WTC11 (cell line): ENCODE results near the gene CAPN14. TPM values are rescaled to one million over a fixed set of nuclear protein-coding genes. Genes with fewer than 3 reads are reported as not detected.

Experiments used
- ATAC-seq: fragments of 200-7000 bp; cut with Tn5 transposase; 2 replicates; pipeline ENCODE4 v1.10.0; 2021; ENCODE audit warnings: mild to moderate bottlenecking, moderate library complexity
- CTCF ChIA-PET: fragments of 300-600 bp; sonication (Branson Sonifier 250); formaldehyde crosslinking; loops from one replicate; lab custom pipeline; 2021; ENCODE audit warnings: antibody characterized with exemption; lab: Charles Lee
- POLR2A ChIA-PET: fragments of 350-600 bp; sonication (Branson Sonifier 250); formaldehyde crosslinking; loops from one replicate; lab custom pipeline; 2021; ENCODE audit warnings: antibody characterized with exemption; lab: Charles Lee
- DNase-seq: peaks from one replicate; pipeline ENCODE4 v3.0.0; 2021; ENCODE audit warnings: low spot score
- H3K27ac Mint-ChIP-seq: 2 replicates; pipeline ENCODE4 v1.8.0; 2021; ENCODE audit warnings: mixed read lengths
- H3K27me3 Mint-ChIP-seq: 2 replicates; pipeline ENCODE4 v1.8.0; 2021; ENCODE audit warnings: low read depth, mild to moderate bottlenecking, moderate library complexity, mixed read lengths
- H3K36me3 Mint-ChIP-seq: 2 replicates; pipeline ENCODE4 v1.8.0; 2021; ENCODE audit warnings: mixed read lengths
- H3K4me1 Mint-ChIP-seq: 2 replicates; pipeline ENCODE4 v1.8.0; 2022; ENCODE audit warnings: mixed read lengths
- H3K4me3 Mint-ChIP-seq: 2 replicates; pipeline ENCODE4 v1.8.0; 2021; ENCODE audit warnings: mild to moderate bottlenecking, moderate library complexity, mixed read lengths
- H3K9me3 Mint-ChIP-seq: 2 replicates; pipeline ENCODE4 v1.8.0; 2021; ENCODE audit warnings: mixed read lengths
- ATF1 ChIP-seq: sonication (generic); formaldehyde crosslinking; IDR thresholded peaks from 2 replicates; pipeline ENCODE4 v1.8.1; 2023; ENCODE audit warnings: mild to moderate bottlenecking, moderate library complexity, missing genetic modification reagents
- ELF4 ChIP-seq: sonication (generic); formaldehyde crosslinking; IDR thresholded peaks from 2 replicates; pipeline ENCODE4 v1.8.1; 2022; ENCODE audit warnings: low read depth, mild to moderate bottlenecking, moderate library complexity, missing genetic modification reagents
- GRHL2 ChIP-seq: fragments of 250-450 bp; sonication (Bioruptor Pico); IDR thresholded peaks from 2 replicates; pipeline ENCODE4 v1.8.0; 2022; ENCODE audit warnings: mild to moderate bottlenecking, moderate library complexity; ENCODE audit not compliant: insufficient replicate concordance, severe bottlenecking
- IRF2 ChIP-seq: sonication (generic); formaldehyde crosslinking; IDR thresholded peaks from 2 replicates; pipeline ENCODE4 v1.8.0; 2022; ENCODE audit warnings: low read depth, missing genetic modification reagents, borderline replicate concordance
- KAT7 ChIP-seq: sonication (generic); formaldehyde crosslinking; IDR thresholded peaks from 2 replicates; pipeline ENCODE4 v1.8.1; 2023; ENCODE audit warnings: missing genetic modification reagents, mild to moderate bottlenecking, borderline replicate concordance
- NR3C1 ChIP-seq: sonication (generic); formaldehyde crosslinking; conservative IDR thresholded peaks from 2 replicates; pipeline ENCODE4 v1.8.1; 2023; ENCODE audit warnings: low read depth, mild to moderate bottlenecking, missing genetic modification reagents
- TEAD1 ChIP-seq: sonication (generic); formaldehyde crosslinking; IDR thresholded peaks from 2 replicates; pipeline ENCODE4 v1.8.0; 2022; ENCODE audit warnings: mild to moderate bottlenecking, missing genetic modification reagents
- TP53 ChIP-seq: sonication (generic); formaldehyde crosslinking; IDR thresholded peaks from 2 replicates; pipeline ENCODE4 v1.8.1; 2023; ENCODE audit warnings: mild to moderate bottlenecking, missing genetic modification reagents
- ZNF121 ChIP-seq: sonication (generic); formaldehyde crosslinking; IDR thresholded peaks from 2 replicates; pipeline ENCODE4 v1.8.0; 2023; ENCODE audit warnings: missing genetic modification reagents
- ZNF138 ChIP-seq: sonication (generic); formaldehyde crosslinking; conservative IDR thresholded peaks from 2 replicates; pipeline ENCODE4 v1.8.1; 2022; ENCODE audit warnings: mild to moderate bottlenecking, moderate library complexity, missing genetic modification reagents
- ZNF423 ChIP-seq: fragments of 250-450 bp; sonication (Bioruptor Pico); IDR thresholded peaks from 2 replicates; pipeline ENCODE4 v2.1.2; 2022; ENCODE audit warnings: mild to moderate bottlenecking, moderate library complexity
- total RNA-seq: library from RNA; stranded (reverse); gene quantifications from 3 replicates; pipeline ENCODE4 v1.2.3, GENCODE V29; 2021
- TF ChIP-seq, protein P1 (sequence below): sonication (generic); formaldehyde crosslinking; IDR thresholded peaks from 2 replicates; pipeline ENCODE4 v1.8.0; 2022; ENCODE audit warnings: mild to moderate bottlenecking, missing genetic modification reagents
- TF ChIP-seq, protein P2 (sequence below): sonication (generic); formaldehyde crosslinking; IDR thresholded peaks from 2 replicates; pipeline ENCODE4 v1.8.1; 2023; ENCODE audit warnings: mild to moderate bottlenecking, missing genetic modification reagents
- TF ChIP-seq, protein P3 (sequence below): sonication (generic); formaldehyde crosslinking; IDR thresholded peaks from 2 replicates; pipeline ENCODE4 v1.8.1; 2023; ENCODE audit warnings: mild to moderate bottlenecking, missing genetic modification reagents, borderline replicate concordance

Gene CAPN14
- total RNA-seq, 1 experiment from 2014 or later = 0.11 TPM

DNA sequence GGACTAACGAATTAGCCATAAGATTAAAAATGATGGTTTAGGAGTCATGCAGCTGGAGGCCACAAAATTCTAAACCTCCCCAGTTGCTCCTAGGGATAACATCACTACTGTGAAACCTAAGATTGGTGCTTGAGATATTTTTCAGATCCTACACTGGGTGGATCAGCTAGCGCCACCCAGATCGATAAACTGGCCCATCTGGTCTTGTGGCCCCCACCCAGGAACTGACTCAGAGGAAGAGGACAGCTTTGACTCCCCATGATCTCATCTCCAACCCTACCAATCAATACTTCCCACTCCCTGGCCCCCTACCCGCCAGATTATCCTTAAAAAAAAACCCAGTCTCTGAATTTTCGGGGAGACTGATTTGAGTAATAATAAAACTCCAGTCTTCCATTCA, 84.5 kb downstream of the CAPN14 start (continued):
- no peak for TF ChIP-seq IRF2 (CRISPR knock-in tag)

DNA sequence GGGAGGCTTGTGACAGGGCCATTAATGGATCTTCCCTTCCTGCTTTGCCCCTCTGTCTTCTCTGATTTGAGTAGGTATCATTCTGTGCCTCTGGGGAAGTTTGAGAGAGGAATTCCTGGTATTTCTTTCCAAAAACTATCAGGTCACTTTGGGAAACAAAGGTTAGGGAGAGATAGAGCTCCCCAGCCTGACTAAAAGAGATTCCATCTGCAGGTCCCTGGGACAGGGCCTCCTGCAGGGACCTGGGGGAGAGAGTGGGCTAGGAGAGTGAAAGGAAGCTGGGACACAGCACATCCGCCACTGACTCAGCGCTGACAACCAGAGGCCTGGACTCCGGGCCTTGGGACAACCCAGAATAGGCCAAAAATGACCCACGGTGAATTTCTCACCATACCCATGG, 85.4 kb downstream of the CAPN14 start:
- H3K4me1 Mint-ChIP-seq = peaks cover 65% of the 10 kb centered on the region
- H3K27ac Mint-ChIP-seq = peak overlapping the region; percentile 40; the same call in 1 of the 2 replicates
- peaks cover 26% of the 10 kb centered on the region for H3K27me3 Mint-ChIP-seq
- ATAC-seq (peak; percentile 80), DNase-seq (no peak)
- no peaks in the 10 kb centered on the region for H3K9me3 Mint-ChIP-seq
- no peaks in the 10 kb centered on the region for H3K36me3 Mint-ChIP-seq
- CTCF ChIA-PET = interaction anchor here (0.7 to 2.3 kb wide), 6 partner anchors 42 to 967 kb away, joined by 3 to 9 read pairs (median 3); partner anchors contain the start of gene EHD3
- TF ChIP-seq ELF4 (CRISPR knock-in tag) (no peak), GRHL2 (CRISPR knock-in tag) (no peak), ATF1 (CRISPR knock-in tag) (no peak)
- TF ChIP-seq, protein P1, sequence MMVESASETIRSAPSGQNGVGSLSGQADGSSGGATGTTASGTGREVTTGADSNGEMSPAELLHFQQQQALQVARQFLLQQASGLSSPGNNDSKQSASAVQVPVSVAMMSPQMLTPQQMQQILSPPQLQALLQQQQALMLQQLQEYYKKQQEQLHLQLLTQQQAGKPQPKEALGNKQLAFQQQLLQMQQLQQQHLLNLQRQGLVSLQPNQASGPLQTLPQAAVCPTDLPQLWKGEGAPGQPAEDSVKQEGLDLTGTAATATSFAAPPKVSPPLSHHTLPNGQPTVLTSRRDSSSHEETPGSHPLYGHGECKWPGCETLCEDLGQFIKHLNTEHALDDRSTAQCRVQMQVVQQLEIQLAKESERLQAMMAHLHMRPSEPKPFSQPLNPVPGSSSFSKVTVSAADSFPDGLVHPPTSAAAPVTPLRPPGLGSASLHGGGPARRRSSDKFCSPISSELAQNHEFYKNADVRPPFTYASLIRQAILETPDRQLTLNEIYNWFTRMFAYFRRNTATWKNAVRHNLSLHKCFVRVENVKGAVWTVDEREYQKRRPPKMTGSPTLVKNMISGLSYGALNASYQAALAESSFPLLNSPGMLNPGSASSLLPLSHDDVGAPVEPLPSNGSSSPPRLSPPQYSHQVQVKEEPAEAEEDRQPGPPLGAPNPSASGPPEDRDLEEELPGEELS (CRISPR knock-in tag) = no peak
- no peak overlapping the region for H3K4me3 Mint-ChIP-seq
- POLR2A ChIA-PET = no interaction called here

DNA sequence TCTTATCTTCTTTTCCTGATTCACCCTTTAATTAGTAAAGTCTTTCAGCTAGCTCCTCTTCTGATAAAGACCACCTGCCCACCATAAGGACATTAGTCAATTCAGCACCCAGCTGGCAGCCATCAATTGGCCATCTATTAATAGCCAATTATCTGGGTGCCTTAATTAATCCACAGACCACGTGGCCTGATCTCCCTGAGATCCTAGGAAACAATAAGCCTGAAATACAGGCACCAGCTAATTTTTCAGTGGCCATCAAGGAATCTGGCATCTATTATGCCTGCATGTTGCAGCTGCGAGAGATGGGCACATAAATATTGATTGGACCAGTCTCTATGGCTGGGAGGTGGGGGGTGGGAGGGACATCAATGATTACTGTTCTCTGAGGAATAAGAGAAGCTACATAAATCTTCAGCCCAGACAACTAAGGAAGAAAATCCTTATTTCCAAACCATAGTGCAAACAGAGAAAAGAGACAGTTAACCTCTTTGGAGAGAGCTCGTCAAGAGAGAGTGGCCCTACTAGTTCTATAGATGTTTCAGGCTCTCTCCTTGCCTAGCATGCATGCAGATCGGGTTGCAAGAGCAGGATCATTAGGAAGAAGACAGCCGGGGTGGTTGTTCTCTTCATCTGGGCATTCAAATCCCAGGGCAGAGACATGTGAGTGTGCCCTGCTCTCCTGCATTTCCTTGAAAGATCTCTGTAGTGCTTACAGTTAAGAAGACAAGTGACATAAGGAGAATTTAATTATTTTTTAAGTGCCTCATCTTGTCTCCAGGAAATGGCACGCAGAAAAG, 87.7 kb downstream of the CAPN14 start:
- ChIA-PET CTCF (interaction anchor here (0.7 to 2.9 kb wide), 8 partner anchors 9 to 418 kb away, joined by 3 to 14 read pairs (median 4); partner anchors contain the start of gene GALNT14), POLR2A (no interaction called here)
- TF ChIP-seq ZNF121 (CRISPR knock-in tag) (no peak), KAT7 (CRISPR knock-in tag) (no peak), ZNF423 (no peak), TEAD1 (CRISPR knock-in tag) (no peak), ZNF138 (CRISPR knock-in tag) (no peak), NR3C1 (CRISPR knock-in tag) (no peak)
- ATAC-seq (peak; percentile 28), DNase-seq (no peak)
- Mint-ChIP-seq H3K9me3 (no peaks in the 10 kb centered on the region), H3K4me3 (no peak overlapping the region), H3K4me1 (peaks cover 49% of the 10 kb centered on the region), H3K27ac (no peak overlapping the region), H3K27me3 (peaks cover 4% of the 10 kb centered on the region), H3K36me3 (no peaks in the 10 kb centered on the region)

DNA sequence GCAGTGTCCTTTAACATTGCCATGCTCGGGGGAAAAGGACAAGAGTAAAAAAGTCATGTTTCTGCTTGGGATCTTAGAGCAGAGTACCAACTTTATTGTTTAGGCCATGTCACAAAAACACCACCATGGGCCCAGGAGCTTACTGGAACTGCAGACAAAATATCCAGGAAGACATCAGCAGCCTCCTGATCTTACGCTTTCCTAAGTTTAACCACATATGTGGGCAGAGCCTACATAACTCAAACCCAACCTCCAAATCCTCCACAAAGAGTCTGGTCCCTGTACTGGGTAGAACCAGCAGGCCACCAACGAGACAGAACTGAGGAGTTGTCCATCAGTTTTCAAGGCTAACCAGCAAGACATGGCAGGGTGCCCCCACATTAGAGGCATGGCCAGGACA, 89.4 kb downstream of the CAPN14 start:
- ATAC-seq = no peak

More for the DNA sequence above, 89.4 kb downstream of the CAPN14 start:
- H3K4me3 Mint-ChIP-seq = no peak overlapping the region
- TF ChIP-seq TP53 (CRISPR knock-in tag) = no peak
- TF ChIP-seq, protein P2, sequence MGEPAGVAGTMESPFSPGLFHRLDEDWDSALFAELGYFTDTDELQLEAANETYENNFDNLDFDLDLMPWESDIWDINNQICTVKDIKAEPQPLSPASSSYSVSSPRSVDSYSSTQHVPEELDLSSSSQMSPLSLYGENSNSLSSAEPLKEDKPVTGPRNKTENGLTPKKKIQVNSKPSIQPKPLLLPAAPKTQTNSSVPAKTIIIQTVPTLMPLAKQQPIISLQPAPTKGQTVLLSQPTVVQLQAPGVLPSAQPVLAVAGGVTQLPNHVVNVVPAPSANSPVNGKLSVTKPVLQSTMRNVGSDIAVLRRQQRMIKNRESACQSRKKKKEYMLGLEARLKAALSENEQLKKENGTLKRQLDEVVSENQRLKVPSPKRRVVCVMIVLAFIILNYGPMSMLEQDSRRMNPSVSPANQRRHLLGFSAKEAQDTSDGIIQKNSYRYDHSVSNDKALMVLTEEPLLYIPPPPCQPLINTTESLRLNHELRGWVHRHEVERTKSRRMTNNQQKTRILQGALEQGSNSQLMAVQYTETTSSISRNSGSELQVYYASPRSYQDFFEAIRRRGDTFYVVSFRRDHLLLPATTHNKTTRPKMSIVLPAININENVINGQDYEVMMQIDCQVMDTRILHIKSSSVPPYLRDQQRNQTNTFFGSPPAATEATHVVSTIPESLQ (CRISPR knock-in tag) = no peak
- TF ChIP-seq, protein P3, sequence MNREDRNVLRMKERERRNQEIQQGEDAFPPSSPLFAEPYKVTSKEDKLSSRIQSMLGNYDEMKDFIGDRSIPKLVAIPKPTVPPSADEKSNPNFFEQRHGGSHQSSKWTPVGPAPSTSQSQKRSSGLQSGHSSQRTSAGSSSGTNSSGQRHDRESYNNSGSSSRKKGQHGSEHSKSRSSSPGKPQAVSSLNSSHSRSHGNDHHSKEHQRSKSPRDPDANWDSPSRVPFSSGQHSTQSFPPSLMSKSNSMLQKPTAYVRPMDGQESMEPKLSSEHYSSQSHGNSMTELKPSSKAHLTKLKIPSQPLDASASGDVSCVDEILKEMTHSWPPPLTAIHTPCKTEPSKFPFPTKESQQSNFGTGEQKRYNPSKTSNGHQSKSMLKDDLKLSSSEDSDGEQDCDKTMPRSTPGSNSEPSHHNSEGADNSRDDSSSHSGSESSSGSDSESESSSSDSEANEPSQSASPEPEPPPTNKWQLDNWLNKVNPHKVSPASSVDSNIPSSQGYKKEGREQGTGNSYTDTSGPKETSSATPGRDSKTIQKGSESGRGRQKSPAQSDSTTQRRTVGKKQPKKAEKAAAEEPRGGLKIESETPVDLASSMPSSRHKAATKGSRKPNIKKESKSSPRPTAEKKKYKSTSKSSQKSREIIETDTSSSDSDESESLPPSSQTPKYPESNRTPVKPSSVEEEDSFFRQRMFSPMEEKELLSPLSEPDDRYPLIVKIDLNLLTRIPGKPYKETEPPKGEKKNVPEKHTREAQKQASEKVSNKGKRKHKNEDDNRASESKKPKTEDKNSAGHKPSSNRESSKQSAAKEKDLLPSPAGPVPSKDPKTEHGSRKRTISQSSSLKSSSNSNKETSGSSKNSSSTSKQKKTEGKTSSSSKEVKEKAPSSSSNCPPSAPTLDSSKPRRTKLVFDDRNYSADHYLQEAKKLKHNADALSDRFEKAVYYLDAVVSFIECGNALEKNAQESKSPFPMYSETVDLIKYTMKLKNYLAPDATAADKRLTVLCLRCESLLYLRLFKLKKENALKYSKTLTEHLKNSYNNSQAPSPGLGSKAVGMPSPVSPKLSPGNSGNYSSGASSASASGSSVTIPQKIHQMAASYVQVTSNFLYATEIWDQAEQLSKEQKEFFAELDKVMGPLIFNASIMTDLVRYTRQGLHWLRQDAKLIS = no peak
- no peaks in the 10 kb centered on the region for H3K27me3 Mint-ChIP-seq
- H3K36me3 Mint-ChIP-seq = no peaks in the 10 kb centered on the region
- no peak for DNase-seq
- POLR2A ChIA-PET = no interaction called here
- H3K4me1 Mint-ChIP-seq = peaks cover 53% of the 10 kb centered on the region
- H3K27ac Mint-ChIP-seq = no peak overlapping the region
- CTCF ChIA-PET = interaction anchor here (2.1 to 2.5 kb wide), 2 partner anchors 10 to 417 kb away, joined by 6 to 14 read pairs; partner anchors contain the start of gene GALNT14
- H3K9me3 Mint-ChIP-seq = no peaks in the 10 kb centered on the region
